ENCODE data around the gene VDR. TPM values are rescaled to one million over a fixed set of nuclear protein-coding genes. Genes with fewer than 3 reads are reported as not detected.

The VDR gene
- total and polyA plus RNA-seq, 2 experiments from 2014 or later = 3.2 to 4.9 TPM

DNA sequence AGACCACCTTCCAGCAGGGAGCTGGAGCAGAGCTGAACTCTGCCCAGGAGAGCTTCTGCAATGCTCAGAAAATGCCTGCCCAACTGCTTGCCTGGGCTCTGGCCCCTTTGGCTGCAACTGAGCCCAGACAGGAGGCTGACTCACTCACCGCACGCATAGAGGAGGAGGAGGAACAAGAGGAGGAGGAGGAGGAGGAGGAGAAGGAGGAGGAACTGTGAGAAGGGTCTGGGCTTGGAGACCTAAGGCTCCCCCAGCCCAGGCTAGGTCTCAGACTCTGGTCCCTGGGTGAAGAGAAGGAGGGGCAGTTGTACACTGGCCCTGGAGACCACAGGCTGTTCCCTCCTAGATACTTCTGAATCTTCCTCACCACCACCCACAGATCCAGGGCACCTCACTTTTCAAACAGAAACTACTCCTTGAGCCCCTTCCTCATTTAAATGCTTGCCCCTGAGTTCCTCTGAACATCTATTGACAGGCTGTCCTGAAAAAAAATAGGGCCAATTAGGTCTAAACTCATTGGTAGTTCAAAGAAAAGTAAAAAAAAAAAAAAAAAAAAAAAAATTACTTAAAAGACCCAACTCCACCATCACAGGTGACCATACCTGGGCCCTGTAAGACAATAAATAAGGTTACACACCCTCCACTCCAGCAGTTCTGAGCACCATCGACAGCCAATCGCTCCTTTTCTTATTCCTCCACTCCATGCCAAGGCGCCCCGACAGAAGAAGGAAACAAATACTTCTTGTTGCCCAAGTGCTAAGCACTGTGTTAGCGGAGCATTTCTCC lies 674 bp downstream of the VDR start:
- H3K79me2 ChIP-seq = no peaks in the 10 kb centered on the region
- WGBS (ENCODE audit: low lambda C conversion rate, missing lambda C conversion rate) = 21% methylated on average over 7 of the region's 7 CpGs

DNA sequence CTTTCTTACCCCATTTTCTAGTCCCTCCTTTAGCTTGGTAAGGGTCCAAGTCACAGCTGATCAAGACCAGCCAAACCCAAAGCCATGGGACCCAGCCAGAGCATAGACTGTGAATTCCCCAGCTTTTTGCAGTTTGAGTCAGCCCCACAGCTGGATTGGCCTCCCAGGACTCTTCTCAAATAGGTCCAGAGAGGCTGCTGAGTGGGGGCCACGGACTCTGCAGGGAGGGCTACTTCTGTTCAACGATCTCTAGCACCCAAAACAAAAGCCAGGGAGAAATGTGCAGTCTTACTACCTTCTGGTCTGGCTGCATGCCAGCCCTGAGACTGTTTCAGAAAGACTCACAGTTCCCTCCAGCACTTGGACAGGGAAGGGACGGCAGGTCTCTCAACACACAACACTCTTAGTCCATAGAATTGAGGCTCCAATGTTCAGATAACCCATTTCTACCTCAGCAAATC lies 1.6 kb downstream of the VDR start:
- Histone ChIP-seq H4K20me1 (ENCODE audit: insufficient read depth, poor library complexity, severe bottlenecking) (no peaks in the 10 kb centered on the region), H3K79me2 (no peaks in the 10 kb centered on the region), H3K9me3 (ENCODE audit: low read depth) (no peaks in the 10 kb centered on the region), H3K36me3 (replicated peaks; ENCODE audit: insufficient read depth, low read depth) (no peaks in the 10 kb centered on the region), H2AFZ (no peak overlapping the region), H3K4me1 (ENCODE audit: insufficient read depth) (peaks cover 34% of the 10 kb centered on the region), H3K4me2 (peak overlapping the region; percentile 95), H3K27ac (no peak overlapping the region), H3K4me3 (no peak overlapping the region), H3K9me2 (replicated peaks; ENCODE audit: insufficient read depth) (no peaks in the 10 kb centered on the region), H3K27me3 (peaks cover 8% of the 10 kb centered on the region)
- WGBS (ENCODE audit: low lambda C conversion rate, missing lambda C conversion rate) = 77% methylated on average over 3 of the region's 3 CpGs
- DNase-seq (ENCODE audit: low spot score) = peak; percentile 44
- TF ChIP-seq EZH2phosphoT487 (IDR thresholded peaks at IDR 0.05; ENCODE audit: low read depth, severe bottlenecking, unreplicated experiment) = no peak
- no peak for TF ChIP-seq EZH2 (IDR thresholded peaks at IDR 0.05; ENCODE audit: borderline replicate concordance)
- TF ChIP-seq CTCF (IDR thresholded peaks at IDR 0.05; ENCODE audit: poor library complexity) = no peak

More for the DNA sequence above, 674 bp downstream of the VDR start:
- Histone ChIP-seq H3K4me2 (peak overlapping the region; percentile 95), H4K20me1 (ENCODE audit: insufficient read depth, poor library complexity, severe bottlenecking) (no peaks in the 10 kb centered on the region), H3K4me1 (ENCODE audit: insufficient read depth) (peaks cover 34% of the 10 kb centered on the region), H3K27ac (peak overlapping the region; percentile 21), H3K27me3 (peaks cover 8% of the 10 kb centered on the region), H3K9me2 (replicated peaks; ENCODE audit: insufficient read depth) (no peaks in the 10 kb centered on the region), H2AFZ (peak overlapping the region; percentile 54), H3K4me3 (peak overlapping the region; percentile 27), H3K36me3 (replicated peaks; ENCODE audit: insufficient read depth, low read depth) (no peaks in the 10 kb centered on the region), H3K9me3 (ENCODE audit: low read depth) (no peaks in the 10 kb centered on the region)
- DNase-seq (ENCODE audit: low spot score) = peak; percentile 42
- TF ChIP-seq CTCF (IDR thresholded peaks at IDR 0.05; ENCODE audit: poor library complexity) (no peak), EZH2 (IDR thresholded peaks at IDR 0.05; ENCODE audit: borderline replicate concordance) (no peak), EZH2phosphoT487 (IDR thresholded peaks at IDR 0.05; ENCODE audit: low read depth, severe bottlenecking, unreplicated experiment) (no peak)

DNA sequence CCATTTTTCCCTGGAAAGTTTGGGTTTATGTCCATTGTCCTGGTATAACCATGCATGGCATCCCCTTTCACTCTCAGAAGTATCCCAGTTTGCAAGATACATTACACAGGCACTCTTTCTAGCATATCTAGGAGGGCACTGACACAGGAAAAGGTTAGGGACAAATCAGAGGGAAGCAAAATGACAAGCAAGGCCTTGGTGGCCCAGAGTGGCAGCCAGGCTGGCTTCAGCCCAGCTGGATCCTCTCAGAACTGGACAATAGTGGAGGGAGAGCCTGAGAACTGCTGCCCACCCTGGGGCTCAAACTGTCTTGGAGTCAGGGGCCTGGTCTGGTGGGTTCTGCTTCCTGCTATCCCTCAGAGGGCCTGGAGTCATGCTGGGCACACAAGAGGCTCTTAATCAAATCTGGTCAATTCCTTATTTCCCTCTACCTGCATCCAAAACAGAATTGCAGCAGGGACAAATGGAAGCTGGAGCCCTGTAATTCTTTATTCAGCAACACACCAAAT lies 2.6 kb downstream of the VDR start:
- Histone ChIP-seq H3K4me1 (ENCODE audit: insufficient read depth) (peaks cover 34% of the 10 kb centered on the region), H2AFZ (no peak overlapping the region), H3K4me2 (no peak overlapping the region), H3K79me2 (no peaks in the 10 kb centered on the region), H4K20me1 (ENCODE audit: insufficient read depth, poor library complexity, severe bottlenecking) (no peaks in the 10 kb centered on the region), H3K27ac (no peak overlapping the region), H3K27me3 (peaks cover 6% of the 10 kb centered on the region), H3K9me3 (ENCODE audit: low read depth) (no peaks in the 10 kb centered on the region), H3K36me3 (replicated peaks; ENCODE audit: insufficient read depth, low read depth) (no peaks in the 10 kb centered on the region), H3K9me2 (replicated peaks; ENCODE audit: insufficient read depth) (no peaks in the 10 kb centered on the region), H3K4me3 (no peak overlapping the region)
- TF ChIP-seq CTCF (IDR thresholded peaks at IDR 0.05; ENCODE audit: poor library complexity) (no peak), EZH2phosphoT487 (IDR thresholded peaks at IDR 0.05; ENCODE audit: low read depth, severe bottlenecking, unreplicated experiment) (no peak), EZH2 (IDR thresholded peaks at IDR 0.05; ENCODE audit: borderline replicate concordance) (no peak)
- DNase-seq (ENCODE audit: low spot score) = no peak
